Measurements from ENCODE around the gene NUCKS1.

Gene NUCKS1

GRCh38 chr1:205791568-205792180, 41.7 kb upstream of the NUCKS1 start:
- H3K4me3 ChIP-seq (ENCODE audit: control insufficient read depth, low read depth, low read length), result no peak overlapping the region
- peak; percentile 47 for DNase-seq (ENCODE audit: low read depth)
- TF ChIP-seq CTCF (conservative IDR thresholded peaks at IDR 0.05; ENCODE audit: control insufficient read depth, insufficient read depth, low read depth, low read length), result peak; percentile 83

- no peak for DNase-seq (ENCODE audit: low read depth)
- H3K4me3 ChIP-seq (ENCODE audit: control insufficient read depth, low read depth, low read length), result no peak overlapping the region
- no peak for TF ChIP-seq CTCF (conservative IDR thresholded peaks at IDR 0.05; ENCODE audit: control insufficient read depth, insufficient read depth, low read depth, low read length)
Observed at GRCh38 chr1:205787287-205787916, 37.4 kb upstream of the NUCKS1 start.

GRCh38 chr1:205786601-205787000, 36.6 kb upstream of the NUCKS1 start:
- no peak overlapping the region for H3K4me3 ChIP-seq (ENCODE audit: control insufficient read depth, low read depth, low read length)
- DNase-seq (ENCODE audit: low read depth), result no peak
- no peak for TF ChIP-seq CTCF (conservative IDR thresholded peaks at IDR 0.05; ENCODE audit: control insufficient read depth, insufficient read depth, low read depth, low read length)

- no peak overlapping the region for H3K4me3 ChIP-seq (ENCODE audit: control insufficient read depth, low read depth, low read length)
- no peak for DNase-seq (ENCODE audit: low read depth)
- TF ChIP-seq CTCF (conservative IDR thresholded peaks at IDR 0.05; ENCODE audit: control insufficient read depth, insufficient read depth, low read depth, low read length), result no peak
Observed at GRCh38 chr1:205785446-205785845, 35.5 kb upstream of the NUCKS1 start.

- TF ChIP-seq CTCF (conservative IDR thresholded peaks at IDR 0.05; ENCODE audit: control insufficient read depth, insufficient read depth, low read depth, low read length), result no peak
- peak; percentile 85 for DNase-seq (ENCODE audit: low read depth)
Observed at GRCh38 chr1:205783904-205784303, 33.9 kb upstream of the NUCKS1 start.

GRCh38 chr1:205783433-205783795, 33.4 kb upstream of the NUCKS1 start:
- H3K4me3 ChIP-seq (ENCODE audit: control insufficient read depth, low read depth, low read length), result no peak overlapping the region
- no peak for TF ChIP-seq CTCF (conservative IDR thresholded peaks at IDR 0.05; ENCODE audit: control insufficient read depth, insufficient read depth, low read depth, low read length)
- DNase-seq (ENCODE audit: low read depth), result no peak

More at GRCh38 chr1:205783904-205784303, 33.9 kb upstream of the NUCKS1 start:
- no peak overlapping the region for H3K4me3 ChIP-seq (ENCODE audit: control insufficient read depth, low read depth, low read length)

Data from fibroblast of mammary gland (primary cell).